Spleen (tissue), 11 donors: ENCODE measurements around the gene RPP21. TPM values are rescaled to one million over a fixed set of nuclear protein-coding genes. Genes with fewer than 3 reads are reported as not detected.

Source experiments
- DNase-seq: peaks from one replicate; pipeline ENCODE4 v3.0.0-alpha.2; 2020
- H3K27ac ChIP-seq, 8 donors: fragments of 200-600 bp; sonication (generic) in 7 of 8; 1 replicate in 4 of 8; 2 replicates in 4 of 8; pipeline versions ENCODE4 v1.5.0 to v1.8.0; 2016 to 2021; ENCODE audit warnings: inconsistent platforms in 4 of 8, mild to moderate bottlenecking in 4 of 8, moderate library complexity in 1 of 8
- H3K27me3 ChIP-seq, 7 donors: fragments of 200-600 bp; sonication (generic) in 6 of 7; replicated peaks in 1 of 7; 1 replicate in 4 of 7; 2 replicates in 3 of 7; pipeline versions ENCODE4 v1.5.0 to v1.8.0; 2016 to 2021; ENCODE audit warnings: inconsistent platforms in 3 of 7, mild to moderate bottlenecking in 1 of 7
- H3K36me3 ChIP-seq, 6 donors: fragments of 200-600 bp; sonication (generic) in 5 of 6; 1 replicate in 4 of 6; 2 replicates in 2 of 6; pipeline versions ENCODE4 v1.5.0 to v1.8.0; 2016 to 2021; ENCODE audit warnings: inconsistent platforms in 2 of 6
- H3K4me1 ChIP-seq, 6 donors: fragments of 200-600 bp; sonication (generic) in 5 of 6; 1 replicate in 3 of 6; 2 replicates in 3 of 6; pipeline versions ENCODE4 v1.5.0 to v1.8.0; 2016 to 2021; ENCODE audit warnings: inconsistent platforms in 3 of 6
- H3K4me3 ChIP-seq, 8 donors: fragments of 200-600 bp; sonication (generic) in 7 of 8; 1 replicate in 4 of 8; 2 replicates in 4 of 8; pipeline versions ENCODE4 v1.5.0 to v1.8.0; 2016 to 2021; ENCODE audit warnings: inconsistent platforms in 4 of 8, mild to moderate bottlenecking in 4 of 8, moderate library complexity in 2 of 8
- H3K9me3 ChIP-seq, 8 donors: fragments of 200-600 bp; sonication (generic) in 7 of 8; 1 replicate in 4 of 8; 2 replicates in 4 of 8; pipeline versions ENCODE4 v1.5.0 to v1.8.0; 2016 to 2021; ENCODE audit warnings: inconsistent platforms in 4 of 8
- CTCF ChIP-seq, 11 experiments: fragments of 200-600 bp in 7 of 11; fragments of 450-650 bp in 4 of 11; sonication (generic) in 4 of 11; IDR thresholded peaks in 8 of 11; conservative IDR thresholded peaks in 3 of 11; 1 replicate in 7 of 11; 2 replicates in 4 of 11; pipeline versions ENCODE4 v1.4.0 to v1.8.0; 2016 to 2021; ENCODE audit warnings: antibody characterized with exemption in 11 of 11, inconsistent platforms in 4 of 11, mild to moderate bottlenecking in 1 of 11
- POLR2A ChIP-seq, 3 donors: fragments of 450-650 bp; IDR thresholded peaks; one replicate each; pipeline ENCODE4 v1.5.1; 2017; ENCODE audit warnings: antibody characterized with exemption in 3 of 3, mild to moderate bottlenecking in 1 of 3
- POLR2AphosphoS5 ChIP-seq, 3 donors: sonication (generic); formaldehyde crosslinking; IDR thresholded peaks; one replicate each; pipeline ENCODE4 v1.5.1; 2017; ENCODE audit warnings: antibody characterized with exemption in 3 of 3
- WGBS, 5 donors: extraction: QIAGEN DNeasy Blood & Tissue Kit in 3 of 5; methylation state at CpG; one replicate each; pipeline versions ENCODE4 v1.1.5 to v1.1.7; 2013 to 2018; 5-methylcytosine and 5-hydroxymethylcytosine counted together
- intact Hi-C: fragments of 100-400 bp; cut with DNase I; formaldehyde crosslinking; loops from one replicate; pipeline ENCODE4 v1.15.0; 2023; ENCODE audit warnings: low total_unique reads
- polyA plus RNA-seq, 3 donors: library from polyadenylated mRNA; stranded (reverse); fragments of 200-250 nt; gene quantifications; one replicate each; pipeline ENCODE4 v1.2.1, GENCODE V29; 2013
- total RNA-seq, 7 donors: library from RNA; depleted of rRNA in 3 of 7; stranded (reverse); fragments of >200 nt in 3 of 7; fragmentation: NEBNext Ultra II Directional in 4 of 7; extraction: Animal tissue kit (Norgen Biotek cat#: 25700) in 4 of 7; gene quantifications; one replicate each; pipeline versions ENCODE4 v1.1.0 to v1.2.1, GENCODE V29; 2016 to 2021
- donor health status: healthy with polysubstance abuse.
- donor health status: DM: no; HTN: no; CAD: no; lungs with moderate emphysema.
- donor health status: DM: no; HTN: no; CAD: no.
- donor health status: Bipolar disorder and iron deficiency.
- donor health status: healthy.
- donor health status: DM: no; HTN: no; CAD: no.
- donor health status: DM: yes; HTN: yes; CAD: no.

Gene RPP21
- total and polyA plus RNA-seq, 10 donors: 24.3 to 87.8 (median 42.5) TPM

GRCh38 chr6:30317913-30318589 is 26.9 kb upstream of the RPP21 start:
- Histone ChIP-seq H3K36me3 (peaks cover 0 to 53% (median 21%) of the 10 kb centered on the region in 6 donors), H3K27ac (no peak overlapping the region), H3K9me3 (no peaks in the 10 kb centered on the region), H3K4me1 (peaks cover 5 to 64% (median 45%) of the 10 kb centered on the region in 6 donors), H3K27me3 (no peaks in the 10 kb centered on the region), H3K4me3 (no peak overlapping the region)
- 62 to 76% (median 67%) methylated on average over 6 of the region's 6 CpGs for WGBS, 5 donors
- intact Hi-C loops: no loop called here
- DNase-seq: no peak
- TF ChIP-seq POLR2A (IDR thresholded peaks at IDR 0.05): no peak
- no peak for TF ChIP-seq CTCF (IDR thresholded peaks at IDR 0.05 in 8 of 11, conservative IDR thresholded peaks at IDR 0.05 in 3 of 11)
- no peak for TF ChIP-seq POLR2AphosphoS5 (IDR thresholded peaks at IDR 0.05)

- 86 to 100% (median 93%) methylated on average over 1 of the region's 1 CpG for WGBS, 5 donors
- Histone ChIP-seq H3K36me3 (peaks cover 0 to 41% (median 9%) of the 10 kb centered on the region in 6 donors), H3K27me3 (no peaks in the 10 kb centered on the region), H3K27ac (no peak overlapping the region), H3K4me1 (peaks cover 15 to 76% (median 57%) of the 10 kb centered on the region in 6 donors), H3K4me3 (no peak overlapping the region), H3K9me3 (no peaks in the 10 kb centered on the region)
- intact Hi-C loops: no loop called here
- no peak for DNase-seq
- TF ChIP-seq CTCF (IDR thresholded peaks at IDR 0.05 in 8 of 11, conservative IDR thresholded peaks at IDR 0.05 in 3 of 11) (no peak), POLR2A (IDR thresholded peaks at IDR 0.05) (no peak), POLR2AphosphoS5 (IDR thresholded peaks at IDR 0.05) (no peak)
Measured at GRCh38 chr6:30319146-30319835, 25.7 kb upstream of the RPP21 start.

GRCh38 chr6:30321692-30322388 is 23.1 kb upstream of the RPP21 start:
- TF ChIP-seq POLR2A (IDR thresholded peaks at IDR 0.05) (no peak), CTCF (IDR thresholded peaks at IDR 0.05 in 8 of 11, conservative IDR thresholded peaks at IDR 0.05 in 3 of 11) (no peak), POLR2AphosphoS5 (IDR thresholded peaks at IDR 0.05) (no peak)
- Histone ChIP-seq H3K9me3 (no peaks in the 10 kb centered on the region), H3K36me3 (peaks cover 0 to 16% (median 0%) of the 10 kb centered on the region in 6 donors), H3K4me3 (no peak overlapping the region), H3K4me1 (peaks cover 27 to 91% (median 74%) of the 10 kb centered on the region in 6 donors), H3K27me3 (no peaks in the 10 kb centered on the region), H3K27ac (no peak overlapping the region)
- WGBS, 5 donors: 89 to 92% (median 91%) methylated on average over 6 of the region's 6 CpGs
- no peak for DNase-seq
- intact Hi-C loops: no loop called here
